Measurements from ENCODE around the gene PPFIBP2.

Gene PPFIBP2

GRCh38 chr11:7687386-7687785 lies 173.6 kb downstream of the PPFIBP2 start:
- DNase-seq = no peak
- no peaks in the 10 kb centered on the region for H3K9me3 Mint-ChIP-seq
- no peak overlapping the region for H3K27ac Mint-ChIP-seq
- CTCF ChIA-PET = interaction anchor here (0.7 to 2.5 kb wide), 9 partner anchors 9 to 587 kb away, joined by 3 to 11 read pairs (median 3); partner anchors contain the start of genes OLFML1 and PPFIBP2
- H3K4me3 Mint-ChIP-seq = no peak overlapping the region
- H3K36me3 Mint-ChIP-seq = no peaks in the 10 kb centered on the region
- H3K27me3 Mint-ChIP-seq = peaks cover 27% of the 10 kb centered on the region
- H3K4me1 Mint-ChIP-seq = no peaks in the 10 kb centered on the region

- peak; percentile 30 for DNase-seq
- no peak overlapping the region for H3K27ac Mint-ChIP-seq
- H3K4me1 Mint-ChIP-seq = no peaks in the 10 kb centered on the region
- H3K9me3 Mint-ChIP-seq = no peaks in the 10 kb centered on the region
- CTCF ChIA-PET = interaction anchor here (0.9 to 1.8 kb wide), 8 partner anchors 10 to 588 kb away, joined by 3 to 7 read pairs (median 3); partner anchors contain the start of gene OLFML1
- H3K27me3 Mint-ChIP-seq = peaks cover 32% of the 10 kb centered on the region
- no peak overlapping the region for H3K4me3 Mint-ChIP-seq
- H3K36me3 Mint-ChIP-seq = no peaks in the 10 kb centered on the region
Measured at GRCh38 chr11:7688238-7688826, 174.5 kb downstream of the PPFIBP2 start.

- CTCF ChIA-PET = interaction anchor here (0.6 to 1.8 kb wide), 4 partner anchors 13 to 591 kb away, joined by 3 to 7 read pairs (median 4); no protein-coding TSS in a partner anchor
- Mint-ChIP-seq H3K4me3 (no peak overlapping the region), H3K4me1 (no peaks in the 10 kb centered on the region), H3K36me3 (no peaks in the 10 kb centered on the region), H3K27me3 (peaks cover 41% of the 10 kb centered on the region), H3K9me3 (no peaks in the 10 kb centered on the region), H3K27ac (no peak overlapping the region)
- DNase-seq = no peak
Measured at GRCh38 chr11:7689239-7689638, 175.4 kb downstream of the PPFIBP2 start.

- CTCF ChIA-PET = interaction anchor here (0.6 to 1.7 kb wide), 7 partner anchors 9 to 934 kb away, joined by 3 to 5 read pairs (median 3); partner anchors contain the start of gene CYB5R2
- Mint-ChIP-seq H3K36me3 (no peaks in the 10 kb centered on the region), H3K27ac (no peak overlapping the region), H3K9me3 (no peaks in the 10 kb centered on the region), H3K4me3 (no peak overlapping the region), H3K27me3 (peaks cover 44% of the 10 kb centered on the region), H3K4me1 (no peaks in the 10 kb centered on the region)
- DNase-seq = no peak
Measured at GRCh38 chr11:7690648-7691047, 176.8 kb downstream of the PPFIBP2 start.

- H3K9me3 Mint-ChIP-seq = no peaks in the 10 kb centered on the region
- no peak overlapping the region for H3K27ac Mint-ChIP-seq
- CTCF ChIA-PET = interaction anchor here (1.0 to 1.7 kb wide), 7 partner anchors 18 to 594 kb away, joined by 3 to 6 read pairs (median 4); partner anchors contain the start of gene CYB5R2
- no peak overlapping the region for H3K4me3 Mint-ChIP-seq
- DNase-seq = no peak
- H3K36me3 Mint-ChIP-seq = no peaks in the 10 kb centered on the region
- H3K27me3 Mint-ChIP-seq = peaks cover 41% of the 10 kb centered on the region
- no peaks in the 10 kb centered on the region for H3K4me1 Mint-ChIP-seq
Measured at GRCh38 chr11:7691759-7692350, 178.1 kb downstream of the PPFIBP2 start.

GRCh38 chr11:7692426-7692825 lies 178.6 kb downstream of the PPFIBP2 start:
- no peak overlapping the region for H3K4me3 Mint-ChIP-seq
- no peaks in the 10 kb centered on the region for H3K9me3 Mint-ChIP-seq
- H3K27ac Mint-ChIP-seq = no peak overlapping the region
- DNase-seq = no peak
- H3K27me3 Mint-ChIP-seq = peaks cover 41% of the 10 kb centered on the region
- H3K36me3 Mint-ChIP-seq = no peaks in the 10 kb centered on the region
- H3K4me1 Mint-ChIP-seq = no peaks in the 10 kb centered on the region
- CTCF ChIA-PET = interaction anchor here (1.0 to 1.7 kb wide), 5 partner anchors 121 to 339 kb away, joined by 3 to 6 read pairs (median 4); no protein-coding TSS in a partner anchor

- H3K4me1 Mint-ChIP-seq = no peaks in the 10 kb centered on the region
- H3K4me3 Mint-ChIP-seq = no peak overlapping the region
- no peaks in the 10 kb centered on the region for H3K9me3 Mint-ChIP-seq
- CTCF ChIA-PET = interaction anchor here (0.9 to 1.6 kb wide), 7 partner anchors 11 to 342 kb away, joined by 3 to 6 read pairs (median 4); no protein-coding TSS in a partner anchor
- H3K27me3 Mint-ChIP-seq = peaks cover 36% of the 10 kb centered on the region
- no peak for DNase-seq
- H3K36me3 Mint-ChIP-seq = no peaks in the 10 kb centered on the region
- no peak overlapping the region for H3K27ac Mint-ChIP-seq
Measured at GRCh38 chr11:7694235-7694634, 180.4 kb downstream of the PPFIBP2 start.

- Mint-ChIP-seq H3K9me3 (no peaks in the 10 kb centered on the region), H3K27me3 (peaks cover 37% of the 10 kb centered on the region), H3K27ac (no peak overlapping the region), H3K4me3 (no peak overlapping the region), H3K36me3 (no peaks in the 10 kb centered on the region), H3K4me1 (no peaks in the 10 kb centered on the region)
- CTCF ChIA-PET = no interaction called here
- DNase-seq = no peak
Measured at GRCh38 chr11:7696424-7696823, 182.6 kb downstream of the PPFIBP2 start.
